ENCODE results near the gene DRC7.
"Not testable (repeated sequence)": the region's sequence is repeated elsewhere in the genome, so short reads cannot be mapped to it uniquely, and the experiment has no call there.

The DRC7 gene

GRCh38 chr16:57693550-57693949 lies 1.1 kb upstream of the DRC7 start:
- DNase-seq (ENCODE audit: low read depth in 2 of 2): no peak

- no peak for DNase-seq (ENCODE audit: low read depth in 2 of 2)
These were observed 328 bp upstream of the DRC7 start for GRCh38 chr16:57694231-57694724.

GRCh38 chr16:57695680-57696069 lies 1.1 kb downstream of the DRC7 start:
- DNase-seq (ENCODE audit: low read depth in 2 of 2): no peak

GRCh38 chr16:57696240-57696639 lies 1.6 kb downstream of the DRC7 start:
- no peak for DNase-seq (ENCODE audit: low read depth in 2 of 2)

DNA sequence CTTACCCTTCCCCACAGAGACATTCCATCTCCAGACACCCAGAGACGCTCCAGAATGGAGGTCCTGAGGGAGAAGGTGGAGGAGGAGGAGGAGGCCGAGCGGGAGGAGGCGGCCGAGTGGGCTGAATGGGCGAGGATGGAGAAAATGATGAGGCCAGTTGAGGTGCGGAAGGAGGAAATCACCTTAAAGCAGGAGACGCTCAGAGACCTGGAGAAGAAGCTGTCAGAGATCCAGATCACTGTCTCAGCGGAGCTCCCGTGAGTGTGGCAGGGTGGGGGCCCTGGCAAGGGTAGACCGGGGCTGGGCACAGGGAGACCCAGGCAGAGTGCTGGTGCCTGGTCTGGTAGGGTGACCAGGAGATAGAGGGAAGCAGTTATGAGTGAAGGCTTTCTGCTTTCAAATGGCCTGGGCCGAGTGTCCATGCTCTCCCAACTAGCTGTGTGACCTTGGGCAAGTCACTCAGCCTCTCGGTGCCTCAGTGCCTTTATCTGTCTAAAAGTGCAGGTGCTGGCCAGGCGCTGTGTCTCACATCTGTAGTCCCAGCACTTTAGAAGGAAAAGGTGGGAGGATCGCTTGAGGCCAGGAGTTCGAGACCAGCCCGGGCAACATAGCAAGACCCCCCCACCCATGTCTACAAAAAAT lies 3.4 kb downstream of the DRC7 start:
- DNase-seq (ENCODE audit: low read depth in 2 of 2): no peak

GRCh38 chr16:57698812-57699405 lies 4.3 kb downstream of the DRC7 start:
- DNase-seq (ENCODE audit: low read depth in 2 of 2): no peak

DNA sequence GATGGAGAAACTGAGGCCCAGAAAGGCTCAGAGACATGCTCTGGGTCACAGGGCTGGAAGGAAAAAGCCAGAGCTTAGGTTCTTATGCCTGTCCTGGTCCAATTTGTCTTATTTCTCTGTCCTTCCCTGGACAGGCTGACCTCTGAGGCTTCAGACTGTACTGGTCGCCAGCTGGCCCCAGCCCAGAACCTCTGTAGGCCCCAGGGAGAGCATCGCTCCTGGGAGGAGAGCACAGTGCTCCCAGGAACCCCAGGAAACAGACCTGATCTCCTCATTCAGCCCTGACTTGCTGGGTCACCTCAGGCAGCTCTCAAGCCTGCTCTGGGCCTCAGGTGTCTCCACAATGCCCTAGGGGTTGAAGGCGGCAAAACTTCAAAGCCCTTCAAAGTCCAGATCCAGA lies 4.9 kb downstream of the DRC7 start:
- no peak for DNase-seq (ENCODE audit: low read depth in 2 of 2)

DNA sequence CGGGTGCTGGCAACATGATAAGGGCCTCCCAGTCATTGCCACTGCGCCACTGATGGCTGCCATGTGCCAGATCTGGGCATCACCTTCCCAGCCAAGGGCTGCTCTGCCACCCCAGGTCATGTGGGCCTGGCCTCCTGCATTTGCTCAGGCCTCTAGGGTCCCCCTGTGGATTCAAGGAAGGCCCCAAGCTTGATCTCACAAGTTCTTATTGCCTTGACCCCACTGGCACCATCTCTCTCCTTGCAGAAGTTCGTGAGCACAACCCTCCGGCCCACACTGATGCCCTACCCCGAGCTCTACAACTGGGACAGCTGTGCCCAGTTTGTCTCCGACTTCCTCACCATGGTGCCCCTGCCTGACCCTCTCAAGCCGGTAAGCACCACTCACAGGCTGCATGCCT lies 5.3 kb downstream of the DRC7 start:
- no peak for DNase-seq (ENCODE audit: low read depth in 2 of 2)

GRCh38 chr16:57700781-57701551 lies 6.4 kb downstream of the DRC7 start:
- no peak for DNase-seq (ENCODE audit: low read depth in 2 of 2)

DNA sequence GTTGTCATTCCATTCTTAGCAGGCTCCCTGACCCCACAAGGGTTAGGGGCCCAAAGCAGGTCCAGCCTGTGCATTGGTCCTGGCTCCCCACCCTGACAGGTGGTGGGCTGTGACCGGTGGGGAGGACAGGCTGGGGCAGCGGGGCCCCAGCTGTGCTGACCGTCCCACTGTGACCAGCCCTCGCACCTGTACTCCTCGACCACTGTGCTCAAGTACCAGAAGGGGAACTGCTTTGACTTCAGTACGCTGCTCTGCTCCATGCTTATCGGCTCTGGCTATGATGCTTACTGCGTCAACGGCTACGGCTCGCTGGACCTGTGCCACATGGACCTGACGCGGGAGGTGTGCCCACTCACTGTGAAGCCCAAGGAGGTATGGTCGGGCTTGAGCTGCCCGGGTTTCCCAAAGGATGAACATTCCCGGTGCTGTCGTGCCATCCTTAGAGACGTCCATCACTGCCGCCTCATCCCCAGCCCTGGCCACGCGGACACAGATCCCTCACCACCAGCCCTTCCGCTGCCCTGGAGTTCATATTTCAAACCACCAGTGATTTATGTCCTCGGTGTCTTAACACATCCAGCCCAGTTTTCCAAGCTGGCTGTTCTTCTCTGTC lies 7.3 kb downstream of the DRC7 start:
- DNase-seq (ENCODE audit: low read depth in 2 of 2): no peak

DNA sequence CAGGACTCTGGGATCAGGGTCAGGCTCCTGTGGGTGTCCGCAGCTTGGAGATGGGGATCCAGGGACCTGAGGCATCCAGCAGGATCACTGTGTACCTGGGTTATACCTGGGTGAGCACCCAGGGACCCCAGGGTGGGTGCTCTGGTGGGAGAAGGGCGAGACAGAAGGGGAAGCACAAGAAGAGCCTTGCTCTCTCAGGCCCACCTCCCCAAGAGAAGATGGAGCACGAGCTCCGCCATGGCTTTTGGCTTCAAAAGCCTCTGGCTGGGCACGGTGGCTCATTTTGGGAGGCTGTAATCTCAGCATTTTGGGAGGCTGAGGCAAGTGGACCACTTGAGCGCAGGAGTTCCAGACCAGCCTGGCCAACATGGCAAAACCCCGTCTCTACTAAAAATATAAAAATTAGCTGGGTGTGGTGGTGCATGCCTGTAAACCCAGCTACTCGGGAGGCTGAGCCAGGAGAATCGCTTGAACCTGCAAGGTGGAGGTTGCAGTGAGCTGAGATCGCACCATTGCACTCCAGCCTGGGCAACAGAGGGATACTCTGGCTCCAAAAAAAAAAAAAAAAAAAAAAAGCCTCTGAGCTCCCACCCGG lies 8.9 kb downstream of the DRC7 start:
- DNase-seq (ENCODE audit: low read depth in 2 of 2): no peak

- DNase-seq (ENCODE audit: low read depth in 2 of 2): no peak
These were observed 9.7 kb downstream of the DRC7 start for GRCh38 chr16:57704011-57704904.

DNA sequence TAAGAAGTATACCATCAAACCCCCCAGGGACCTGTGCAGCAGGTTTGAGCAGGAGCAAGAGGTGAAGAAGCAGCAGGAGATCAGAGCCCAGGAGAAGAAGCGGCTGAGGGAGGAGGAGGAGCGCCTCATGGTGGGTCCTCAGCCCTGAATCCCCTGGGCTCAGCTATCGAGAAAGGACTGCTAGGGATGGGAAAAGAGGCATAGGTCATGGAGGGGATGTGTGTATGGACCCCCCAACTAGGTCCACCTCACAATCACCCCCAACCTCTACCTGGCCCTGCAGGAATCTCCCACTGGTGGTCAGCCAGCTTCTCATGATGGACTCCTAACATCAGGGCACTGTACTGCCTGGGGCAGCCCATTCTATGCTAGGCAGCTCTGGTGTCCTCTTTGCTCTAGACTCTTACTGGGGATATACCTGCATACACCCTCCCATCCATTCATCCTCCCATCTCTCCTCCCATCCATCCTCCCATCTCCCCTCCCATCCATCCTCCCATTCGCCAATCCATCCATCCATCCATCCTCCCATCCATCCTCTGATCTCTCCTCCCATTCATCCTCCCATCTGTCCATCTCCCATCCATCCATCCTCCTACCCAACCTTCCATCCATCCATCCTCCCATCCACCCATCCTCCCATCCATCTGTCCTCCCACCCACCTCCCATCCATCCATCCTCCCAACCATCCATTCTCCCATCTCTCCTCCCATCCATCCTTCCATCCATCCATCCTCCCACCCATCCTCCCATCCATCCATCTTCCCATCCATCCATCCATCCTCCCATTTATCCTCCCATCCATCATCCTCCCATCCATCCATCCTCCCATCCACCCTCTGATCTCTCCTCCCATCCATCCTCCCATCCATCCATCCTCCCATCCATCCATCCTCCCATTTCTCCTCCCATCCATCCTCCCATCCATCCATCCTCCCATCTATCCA lies 10.6 kb downstream of the DRC7 start:
- no peak for DNase-seq (ENCODE audit: low read depth in 2 of 2)

- no peak for DNase-seq (ENCODE audit: low read depth in 2 of 2)
These were observed 12.1 kb downstream of the DRC7 start for GRCh38 chr16:57706717-57707116.

DNA sequence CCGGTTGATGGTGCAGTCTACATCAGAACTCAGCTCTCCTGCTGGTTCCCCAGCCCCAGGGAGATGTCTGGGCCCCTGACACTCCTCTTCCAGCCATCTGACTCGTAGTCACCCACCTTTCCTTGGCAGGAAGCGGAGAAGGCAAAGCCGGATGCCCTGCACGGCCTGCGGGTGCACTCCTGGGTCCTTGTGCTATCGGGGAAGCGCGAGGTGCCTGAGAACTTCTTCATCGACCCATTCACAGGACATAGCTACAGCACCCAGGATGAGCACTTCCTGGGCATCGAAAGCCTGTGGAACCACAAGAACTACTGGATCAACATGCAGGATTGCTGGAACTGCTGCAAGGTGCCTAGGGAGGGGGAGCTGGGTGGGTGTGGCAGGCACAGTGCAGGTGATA lies 12.7 kb downstream of the DRC7 start:
- no peak for DNase-seq (ENCODE audit: low read depth in 2 of 2)

GRCh38 chr16:57708168-57708567 lies 13.6 kb downstream of the DRC7 start:
- DNase-seq (ENCODE audit: low read depth in 2 of 2): no peak

- no peak for DNase-seq (ENCODE audit: low read depth in 2 of 2)
These were observed 15.1 kb downstream of the DRC7 start for GRCh38 chr16:57709663-57710062.

- no peak for DNase-seq (ENCODE audit: low read depth in 2 of 2)
These were observed 16.7 kb downstream of the DRC7 start for GRCh38 chr16:57711346-57711745.

- DNase-seq (ENCODE audit: low read depth in 2 of 2): no peak
These were observed 17.4 kb downstream of the DRC7 start for GRCh38 chr16:57711993-57712392.

GRCh38 chr16:57712569-57712968 lies 18.0 kb downstream of the DRC7 start:
- not testable (repeated sequence) for DNase-seq (ENCODE audit: low read depth in 2 of 2)

Data from fibroblast of skin of left biceps (primary cell).